GM20000 (cell line): ENCODE data around the gene GLI3.

Experiments
- DNase-seq: peaks from one replicate; pipeline ENCODE4 v3.0.0; 2012; ENCODE audit warnings: low spot score
- TF ChIP-seq, protein P1 (sequence below): IDR thresholded peaks from 2 replicates; pipeline ENCODE4 v1.5.1; 2012; ENCODE audit warnings: mild to moderate bottlenecking, control low read depth; ENCODE audit errors: extremely low read depth, missing control alignments

Gene GLI3

DNA sequence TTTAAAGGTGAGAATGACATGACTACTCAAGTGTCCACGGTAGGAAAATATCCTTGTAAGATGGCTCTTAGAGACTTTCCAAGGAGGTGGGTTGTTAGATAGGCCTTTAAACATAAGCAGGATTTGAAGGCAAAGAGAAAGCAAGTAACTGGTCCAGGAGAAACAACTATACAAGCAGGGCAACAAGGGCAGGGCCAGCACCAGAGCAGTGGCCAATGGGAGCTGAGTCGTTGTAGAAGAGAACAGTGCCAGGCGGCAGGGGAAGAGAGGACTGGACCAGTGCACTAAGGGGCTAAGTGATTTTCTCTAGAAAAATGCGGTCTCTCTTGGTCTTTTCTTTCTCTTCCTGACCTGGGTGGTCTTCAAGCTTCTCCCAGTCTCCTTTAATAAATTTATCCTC is 94.9 kb downstream of the GLI3 start:
- no peak for DNase-seq
- TF ChIP-seq, protein P1, sequence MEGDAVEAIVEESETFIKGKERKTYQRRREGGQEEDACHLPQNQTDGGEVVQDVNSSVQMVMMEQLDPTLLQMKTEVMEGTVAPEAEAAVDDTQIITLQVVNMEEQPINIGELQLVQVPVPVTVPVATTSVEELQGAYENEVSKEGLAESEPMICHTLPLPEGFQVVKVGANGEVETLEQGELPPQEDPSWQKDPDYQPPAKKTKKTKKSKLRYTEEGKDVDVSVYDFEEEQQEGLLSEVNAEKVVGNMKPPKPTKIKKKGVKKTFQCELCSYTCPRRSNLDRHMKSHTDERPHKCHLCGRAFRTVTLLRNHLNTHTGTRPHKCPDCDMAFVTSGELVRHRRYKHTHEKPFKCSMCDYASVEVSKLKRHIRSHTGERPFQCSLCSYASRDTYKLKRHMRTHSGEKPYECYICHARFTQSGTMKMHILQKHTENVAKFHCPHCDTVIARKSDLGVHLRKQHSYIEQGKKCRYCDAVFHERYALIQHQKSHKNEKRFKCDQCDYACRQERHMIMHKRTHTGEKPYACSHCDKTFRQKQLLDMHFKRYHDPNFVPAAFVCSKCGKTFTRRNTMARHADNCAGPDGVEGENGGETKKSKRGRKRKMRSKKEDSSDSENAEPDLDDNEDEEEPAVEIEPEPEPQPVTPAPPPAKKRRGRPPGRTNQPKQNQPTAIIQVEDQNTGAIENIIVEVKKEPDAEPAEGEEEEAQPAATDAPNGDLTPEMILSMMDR = no peak

DNA sequence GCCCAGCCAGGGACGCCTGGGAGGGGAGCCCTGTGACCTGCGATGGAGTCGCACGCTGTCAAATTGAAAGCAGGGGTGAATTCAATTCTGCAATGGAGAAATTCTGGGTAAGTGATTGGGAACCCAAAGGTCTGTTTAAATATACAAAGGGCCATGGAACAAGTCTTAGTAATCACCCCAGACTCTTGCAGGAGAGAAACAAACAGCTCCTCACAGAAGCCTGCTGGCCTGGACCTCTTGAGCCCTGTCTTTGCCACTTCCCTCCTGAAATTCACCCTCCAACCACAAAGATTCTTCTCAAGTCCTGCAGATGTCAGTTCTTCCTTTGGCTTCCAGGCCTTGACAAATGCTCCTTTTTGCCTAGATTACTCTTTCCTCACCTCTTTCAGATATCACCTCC is 97.3 kb downstream of the GLI3 start:
- no peak for DNase-seq
- TF ChIP-seq, protein P1 = no peak

DNA sequence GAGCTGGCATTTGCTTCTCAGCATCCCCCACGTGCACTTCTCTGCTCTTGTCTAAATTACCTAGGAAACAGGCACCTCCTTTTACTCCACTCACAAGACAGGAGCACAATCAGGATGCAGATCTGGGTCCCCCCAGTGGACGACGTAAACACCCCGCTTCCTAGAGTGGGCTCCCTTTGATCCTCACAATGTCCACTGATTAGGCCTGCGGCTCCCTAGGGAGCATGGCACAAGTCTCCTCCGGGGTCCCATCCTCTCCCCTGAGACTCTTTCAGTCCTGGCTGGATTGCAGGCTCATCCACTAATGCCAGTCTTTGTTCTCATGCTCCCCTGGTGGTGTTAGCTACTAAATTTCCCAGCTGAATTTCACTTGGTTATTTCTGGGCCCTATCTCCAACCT is 98.3 kb downstream of the GLI3 start:
- no peak for DNase-seq
- TF ChIP-seq, protein P1 = no peak

DNA sequence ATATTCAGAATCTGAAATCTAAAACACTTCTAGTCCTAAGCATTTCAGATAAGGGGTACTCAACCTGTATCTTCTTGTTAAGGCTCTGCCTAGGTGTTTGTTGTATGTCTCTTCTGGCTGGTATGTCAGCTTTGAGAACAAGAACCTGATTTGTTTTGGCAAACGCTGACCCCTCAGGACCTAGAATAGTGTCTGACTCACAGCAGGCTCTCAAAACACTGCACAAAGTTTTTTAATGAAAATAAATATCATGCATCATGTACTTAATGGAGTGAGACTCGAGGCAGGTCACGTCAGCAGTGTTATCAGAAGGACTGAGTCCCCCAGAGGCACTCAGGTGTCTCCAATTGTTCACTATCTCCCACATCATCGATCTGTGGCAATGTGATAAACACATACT is 99.1 kb downstream of the GLI3 start:
- TF ChIP-seq, protein P1 = no peak
- no peak for DNase-seq

DNA sequence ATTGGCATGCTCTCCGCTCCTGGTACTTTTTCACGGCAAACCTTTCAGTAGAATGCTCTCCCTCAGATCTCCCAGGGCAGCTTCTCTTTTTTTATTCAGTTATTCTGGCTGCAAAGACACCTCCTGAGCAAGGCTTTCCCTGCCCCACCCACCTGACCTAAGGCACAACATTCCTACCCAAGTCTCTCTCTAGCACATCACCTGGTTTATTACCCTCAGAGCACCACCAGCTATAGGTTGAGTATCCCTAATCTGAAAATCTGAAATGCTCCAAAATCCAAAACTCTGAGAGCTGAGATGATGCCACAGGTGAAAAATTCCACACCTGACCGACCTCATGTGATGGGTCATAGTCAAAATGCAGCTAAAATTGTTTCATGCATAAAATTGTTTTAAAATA is 99.6 kb downstream of the GLI3 start:
- DNase-seq = no peak
- TF ChIP-seq, protein P1 = no peak

DNA sequence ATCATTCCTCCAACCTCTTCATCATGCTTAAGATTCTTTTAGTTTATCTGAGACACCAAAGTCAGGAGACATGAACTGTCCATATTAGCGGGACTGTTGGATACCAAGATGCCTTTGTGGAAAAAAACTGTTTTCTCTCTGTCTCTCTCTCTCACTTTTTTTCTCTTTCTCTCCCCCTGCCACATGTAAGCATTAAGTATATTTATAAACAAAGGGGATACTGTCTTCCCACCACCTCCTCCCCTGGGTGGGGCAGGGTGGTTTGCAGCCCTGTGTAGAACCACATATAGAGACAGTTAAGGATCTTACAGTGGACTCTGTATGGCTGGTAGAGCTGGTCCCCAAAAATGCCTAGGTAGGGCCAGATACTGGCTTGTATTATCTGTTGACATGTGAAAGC is 101.3 kb downstream of the GLI3 start:
- no peak for DNase-seq
- TF ChIP-seq, protein P1 = no peak

DNA sequence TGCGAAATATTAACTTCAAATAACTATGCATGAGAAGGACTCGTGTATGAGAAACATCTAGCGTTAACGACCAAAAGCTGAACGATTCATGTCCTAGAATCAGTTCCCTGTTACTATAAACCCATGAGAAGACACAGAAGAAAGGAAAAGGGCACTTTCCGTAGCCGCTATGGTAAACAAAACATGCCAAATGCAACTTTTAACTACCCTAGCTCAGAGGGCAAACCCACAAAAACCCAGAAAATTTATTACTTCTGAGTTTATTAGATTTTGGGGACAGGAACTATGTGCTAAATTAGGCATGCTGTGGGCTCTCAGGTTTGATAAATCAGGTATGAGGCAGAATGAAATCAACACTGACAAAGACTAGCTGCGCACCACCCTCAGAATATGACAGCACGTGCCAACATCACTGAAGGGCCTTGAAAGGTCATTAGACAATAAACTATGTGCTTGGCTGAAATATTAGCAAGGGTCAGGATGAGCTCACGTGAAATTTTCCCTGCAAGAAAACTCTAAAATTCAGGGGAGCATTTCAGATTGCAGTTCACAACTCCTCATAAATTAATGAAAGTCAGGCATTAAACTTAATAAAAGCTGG is 102.6 kb downstream of the GLI3 start:
- no peak for DNase-seq
- TF ChIP-seq, protein P1 = no peak
